ENCODE measurements around the gene TIE1. TPM values are rescaled to one million over a fixed set of nuclear protein-coding genes. Genes with fewer than 3 reads are reported as not detected.

The TIE1 gene
- total RNA-seq, 4 donors from 2014 or later: 47.4 to 80.7 (median 67.9) TPM

DNA sequence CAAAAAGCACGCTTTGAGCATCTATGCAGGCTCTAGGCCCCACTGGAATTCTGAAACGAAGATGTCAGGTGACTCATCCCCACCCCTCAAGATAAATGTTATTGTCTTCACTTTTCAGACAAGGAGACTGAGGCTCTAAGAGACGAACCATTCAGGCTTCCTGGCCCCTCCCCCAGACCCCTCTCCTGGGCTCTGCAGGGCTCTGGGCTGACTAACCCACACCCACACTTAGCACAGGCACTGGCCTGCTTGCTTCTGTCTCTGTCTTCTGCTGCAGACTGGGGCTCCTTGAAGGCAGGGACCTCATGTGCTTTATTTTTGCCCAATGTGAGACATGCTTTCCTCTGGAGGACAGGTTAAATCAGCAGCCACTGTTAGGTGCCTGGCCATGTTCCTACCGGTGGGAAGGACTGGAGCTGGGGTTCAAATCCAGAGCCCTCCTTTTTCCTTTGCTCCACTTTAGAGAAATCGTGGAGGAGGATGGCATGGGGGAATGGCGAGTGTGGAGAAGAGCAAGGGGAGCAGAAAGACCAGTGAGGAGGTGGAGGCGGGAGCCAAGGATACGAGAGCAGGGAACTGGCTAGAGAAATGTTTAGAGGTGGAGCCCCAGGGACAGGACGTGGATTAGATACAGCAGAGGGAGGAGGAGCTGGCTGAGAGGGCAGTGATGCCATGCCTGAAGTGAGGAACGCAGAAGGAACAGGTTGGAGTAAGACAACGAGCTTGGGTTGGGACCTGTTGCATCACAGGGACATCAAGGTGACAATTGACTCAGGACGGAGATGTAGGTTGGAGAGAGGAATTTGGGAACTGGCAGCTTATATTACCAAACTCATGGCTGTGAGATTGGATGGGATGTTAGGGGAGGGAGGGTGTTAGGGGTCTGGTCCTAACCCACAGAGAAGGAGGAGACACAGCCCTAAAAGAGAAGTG lies 29.3 kb upstream of the TIE1 start:
- DNase-seq: no peak
- TF ChIP-seq, protein P1, sequence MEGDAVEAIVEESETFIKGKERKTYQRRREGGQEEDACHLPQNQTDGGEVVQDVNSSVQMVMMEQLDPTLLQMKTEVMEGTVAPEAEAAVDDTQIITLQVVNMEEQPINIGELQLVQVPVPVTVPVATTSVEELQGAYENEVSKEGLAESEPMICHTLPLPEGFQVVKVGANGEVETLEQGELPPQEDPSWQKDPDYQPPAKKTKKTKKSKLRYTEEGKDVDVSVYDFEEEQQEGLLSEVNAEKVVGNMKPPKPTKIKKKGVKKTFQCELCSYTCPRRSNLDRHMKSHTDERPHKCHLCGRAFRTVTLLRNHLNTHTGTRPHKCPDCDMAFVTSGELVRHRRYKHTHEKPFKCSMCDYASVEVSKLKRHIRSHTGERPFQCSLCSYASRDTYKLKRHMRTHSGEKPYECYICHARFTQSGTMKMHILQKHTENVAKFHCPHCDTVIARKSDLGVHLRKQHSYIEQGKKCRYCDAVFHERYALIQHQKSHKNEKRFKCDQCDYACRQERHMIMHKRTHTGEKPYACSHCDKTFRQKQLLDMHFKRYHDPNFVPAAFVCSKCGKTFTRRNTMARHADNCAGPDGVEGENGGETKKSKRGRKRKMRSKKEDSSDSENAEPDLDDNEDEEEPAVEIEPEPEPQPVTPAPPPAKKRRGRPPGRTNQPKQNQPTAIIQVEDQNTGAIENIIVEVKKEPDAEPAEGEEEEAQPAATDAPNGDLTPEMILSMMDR (IDR thresholded peaks at IDR 0.05): no peak
- TF ChIP-seq POLR2A (IDR thresholded peaks at IDR 0.05): no peak
- Histone ChIP-seq H3K4me3 (no peak overlapping the region), H3K27ac (no peak overlapping the region), H3K27me3 (no peaks in the 10 kb centered on the region), H3K9me3 (no peaks in the 10 kb centered on the region), H3K4me1 (no peaks in the 10 kb centered on the region), H3K36me3 (no peaks in the 10 kb centered on the region)
- intact Hi-C loops (cut with DNase I; ENCODE audit: low total_unique reads): no loop called here

DNA sequence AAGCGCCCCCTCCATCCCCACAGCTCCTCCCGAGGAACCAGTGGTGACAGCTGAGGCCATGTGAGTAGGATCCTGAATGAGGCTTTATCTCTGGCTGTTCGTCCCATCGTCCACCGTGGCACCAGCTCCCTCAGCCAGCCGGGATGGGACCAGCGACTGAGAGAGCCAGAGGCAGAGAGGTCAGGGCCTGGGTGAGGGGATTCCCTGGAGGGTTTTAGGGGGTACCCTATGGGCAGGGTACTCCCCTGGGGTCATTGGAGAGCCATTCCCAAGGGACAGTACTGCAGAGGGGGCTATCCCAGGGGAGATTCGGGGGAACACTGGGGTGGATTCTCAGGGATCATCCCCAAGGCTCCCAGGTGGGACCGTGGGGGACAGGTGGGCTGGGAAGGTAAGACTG lies 28.6 kb upstream of the TIE1 start:
- no peaks in the 10 kb centered on the region for H3K9me3 ChIP-seq
- no peaks in the 10 kb centered on the region for H3K4me1 ChIP-seq
- no peaks in the 10 kb centered on the region for H3K36me3 ChIP-seq
- H3K27ac ChIP-seq: no peak overlapping the region
- no peaks in the 10 kb centered on the region for H3K27me3 ChIP-seq
- intact Hi-C loops (cut with DNase I; ENCODE audit: low total_unique reads): no loop called here
- no peak for TF ChIP-seq POLR2A (IDR thresholded peaks at IDR 0.05)
- TF ChIP-seq, protein P1 (IDR thresholded peaks at IDR 0.05): no peak
- no peak overlapping the region for H3K4me3 ChIP-seq
- no peak for DNase-seq

DNA sequence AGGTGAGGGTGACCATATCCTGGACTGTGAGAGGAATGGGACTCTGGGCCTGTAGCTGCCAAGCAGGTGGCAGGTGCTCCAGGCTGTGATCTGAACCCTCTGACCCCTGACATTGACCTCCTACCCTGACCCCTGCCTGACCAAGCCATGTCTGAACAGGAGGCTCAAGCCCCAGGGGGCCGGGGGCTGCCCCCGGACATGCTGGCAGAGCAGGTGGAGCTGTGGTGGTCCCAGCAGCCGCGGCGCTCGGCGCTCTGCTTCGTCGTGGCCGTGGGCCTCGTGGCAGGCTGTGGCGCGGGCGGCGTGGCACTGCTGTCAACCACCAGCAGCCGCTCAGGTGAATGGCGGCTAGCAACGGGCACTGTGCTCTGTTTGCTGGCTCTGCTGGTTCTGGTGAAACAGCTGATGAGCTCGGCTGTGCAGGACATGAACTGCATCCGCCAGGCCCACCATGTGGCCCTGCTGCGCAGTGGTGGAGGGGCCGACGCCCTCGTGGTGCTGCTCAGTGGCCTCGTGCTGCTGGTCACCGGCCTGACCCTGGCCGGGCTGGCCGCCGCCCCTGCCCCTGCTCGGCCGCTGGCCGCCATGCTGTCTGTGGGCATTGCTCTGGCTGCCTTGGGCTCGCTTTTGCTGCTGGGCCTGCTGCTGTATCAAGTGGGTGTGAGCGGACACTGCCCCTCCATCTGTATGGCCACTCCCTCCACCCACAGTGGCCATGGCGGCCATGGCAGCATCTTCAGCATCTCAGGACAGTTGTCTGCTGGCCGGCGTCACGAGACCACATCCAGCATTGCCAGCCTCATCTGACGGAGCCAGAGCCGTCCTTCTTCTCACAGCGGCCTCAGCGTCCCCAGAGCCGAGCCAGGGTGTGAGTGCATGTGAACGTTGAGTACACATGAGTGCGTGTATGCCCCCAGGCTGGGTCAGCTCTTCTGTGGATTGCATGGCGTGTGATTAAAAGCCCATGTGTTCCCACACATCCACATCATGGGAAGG lies 27.9 kb upstream of the TIE1 start:
- no peak for DNase-seq
- no peaks in the 10 kb centered on the region for H3K27me3 ChIP-seq
- H3K9me3 ChIP-seq: no peaks in the 10 kb centered on the region
- H3K27ac ChIP-seq: no peak overlapping the region
- no peaks in the 10 kb centered on the region for H3K4me1 ChIP-seq
- no peaks in the 10 kb centered on the region for H3K36me3 ChIP-seq
- TF ChIP-seq, protein P1 (IDR thresholded peaks at IDR 0.05): no peak
- no peak for TF ChIP-seq POLR2A (IDR thresholded peaks at IDR 0.05)
- no peak overlapping the region for H3K4me3 ChIP-seq
- intact Hi-C loops (cut with DNase I; ENCODE audit: low total_unique reads): no loop called here

DNA sequence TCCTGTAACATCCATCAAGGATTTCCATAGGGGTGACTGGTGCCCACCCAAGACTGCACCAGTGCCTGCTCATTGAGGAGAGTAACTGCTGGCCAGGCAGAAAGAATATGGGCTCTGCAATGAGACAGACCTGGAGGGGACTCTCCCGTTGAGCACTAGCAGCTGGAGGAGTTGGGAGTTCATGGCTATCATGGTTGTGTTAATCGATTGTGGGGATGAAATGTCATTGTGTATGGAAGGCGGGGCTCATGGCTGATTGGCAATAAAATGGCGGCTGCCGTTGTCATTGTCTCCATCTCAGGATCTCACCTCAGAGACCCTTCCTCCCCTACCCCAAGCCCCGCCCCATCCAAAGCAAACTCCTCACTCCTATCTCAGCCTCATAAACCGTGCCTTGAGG lies 27.1 kb upstream of the TIE1 start:
- Histone ChIP-seq H3K4me3 (no peak overlapping the region), H3K4me1 (no peaks in the 10 kb centered on the region), H3K36me3 (no peaks in the 10 kb centered on the region), H3K27me3 (no peaks in the 10 kb centered on the region), H3K27ac (no peak overlapping the region), H3K9me3 (no peaks in the 10 kb centered on the region)
- DNase-seq: no peak
- TF ChIP-seq, protein P1 (IDR thresholded peaks at IDR 0.05): no peak
- TF ChIP-seq POLR2A (IDR thresholded peaks at IDR 0.05): no peak
- intact Hi-C loops (cut with DNase I; ENCODE audit: low total_unique reads): no loop called here

All from uterus (tissue), 4 donors.